HepG2 (cell line): ENCODE results near the gene GDF2.

Experiments used
- CREM ChIP-seq, 2 experiments: sonication (generic) in 1 of 2; formaldehyde crosslinking in 1 of 2; IDR thresholded peaks; 2 replicates each; pipeline versions ENCODE4 v1.4.0 to v1.6.1; 2016 to 2020; ENCODE audit warnings: antibody characterized with exemption in 1 of 2, mild to moderate bottlenecking in 1 of 2, missing genetic modification reagents in 1 of 2
- HDAC2 ChIP-seq: sonication (generic); formaldehyde crosslinking; IDR thresholded peaks from 2 replicates; pipeline ENCODE4 v1.4.0; 2020; ENCODE audit warnings: missing genetic modification reagents
- ZNF124 ChIP-seq: sonication (generic); formaldehyde crosslinking; IDR thresholded peaks from 2 replicates; pipeline ENCODE4 v1.4.0; 2020; ENCODE audit warnings: missing genetic modification reagents

DNA sequence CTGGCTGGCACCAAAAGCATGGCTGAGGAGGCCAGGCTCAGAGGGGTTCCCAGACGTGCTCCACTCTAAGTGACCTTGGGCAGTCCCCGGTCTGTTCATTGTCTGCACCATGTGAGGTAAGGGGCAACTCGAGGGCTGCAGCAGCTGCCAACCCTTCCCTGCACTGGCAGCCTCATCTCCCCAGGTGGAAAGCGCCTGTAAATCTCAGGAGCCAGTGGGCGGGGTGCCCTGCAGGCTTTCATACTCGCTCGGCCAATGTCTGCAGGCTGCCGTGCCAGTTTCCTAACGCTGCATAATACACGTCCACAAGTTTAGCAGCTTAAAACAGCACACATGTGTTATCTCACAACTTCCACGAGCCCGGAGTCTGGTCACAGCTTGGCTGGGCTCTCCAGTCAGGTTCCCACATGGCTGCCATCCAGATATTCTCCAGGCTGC, 34.9 kb upstream of the GDF2 start:
- no peak for TF ChIP-seq HDAC2 (CRISPR knock-in tag)
- TF ChIP-seq CREM (IDR thresholded peaks at IDR 0.05) = no peak
- no peak for TF ChIP-seq CREM (CRISPR knock-in tag; IDR thresholded peaks at IDR 0.05)
- TF ChIP-seq ZNF124 (CRISPR knock-in tag) = no peak
